GM21381 (cell line): ENCODE data around the gene FLYWCH1.

Experiments
- ATAC-seq: cut with Tn5 transposase; IDR thresholded peaks from one replicate; pipeline ENCODE4 v1.9.1; 2021; ENCODE audit warnings: mild to moderate bottlenecking, moderate library complexity; ENCODE audit not compliant: unreplicated experiment

FLYWCH1 gene

DNA sequence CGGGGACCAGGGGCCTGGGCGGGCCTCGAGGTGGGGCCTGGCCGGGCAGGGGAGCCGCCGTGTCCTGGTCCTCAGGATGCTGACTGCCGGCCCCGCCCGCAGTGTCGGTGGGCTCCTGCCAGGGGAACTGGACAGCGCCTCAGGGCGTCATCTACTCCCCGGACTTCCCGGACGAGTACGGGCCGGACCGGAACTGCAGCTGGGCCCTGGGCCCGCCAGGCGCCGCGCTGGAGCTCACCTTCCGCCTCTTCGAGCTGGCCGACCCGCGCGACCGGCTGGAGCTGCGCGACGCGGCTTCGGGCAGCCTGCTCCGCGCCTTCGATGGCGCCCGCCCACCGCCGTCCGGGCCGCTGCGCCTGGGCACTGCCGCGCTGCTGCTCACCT is 55.1 kb downstream of the FLYWCH1 start:
- no peak for ATAC-seq

- no peak for ATAC-seq
These were observed 55.5 kb downstream of the FLYWCH1 start for GRCh38 chr16:2967211-2967631.

- no peak for ATAC-seq
These were observed 56.0 kb downstream of the FLYWCH1 start for GRCh38 chr16:2967721-2968161.

DNA sequence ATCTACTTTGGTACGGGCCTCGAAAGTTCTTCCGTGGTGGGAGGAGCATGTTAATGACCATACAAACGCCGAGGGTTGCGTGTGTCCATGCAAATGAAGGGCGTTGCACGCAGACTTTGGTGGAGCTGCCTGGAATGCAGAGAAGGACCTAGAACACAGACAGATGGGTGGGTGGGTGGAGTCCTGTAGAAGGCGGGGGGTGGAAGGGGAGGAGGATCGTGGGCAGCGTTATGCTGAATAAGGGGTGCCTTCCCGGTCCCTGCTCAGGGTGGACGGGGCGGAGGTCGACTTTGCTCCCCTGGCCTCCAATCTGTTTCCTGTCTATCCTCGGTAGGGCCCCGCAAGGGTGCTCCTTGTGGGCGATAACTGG is 56.6 kb downstream of the FLYWCH1 start:
- no peak for ATAC-seq

DNA sequence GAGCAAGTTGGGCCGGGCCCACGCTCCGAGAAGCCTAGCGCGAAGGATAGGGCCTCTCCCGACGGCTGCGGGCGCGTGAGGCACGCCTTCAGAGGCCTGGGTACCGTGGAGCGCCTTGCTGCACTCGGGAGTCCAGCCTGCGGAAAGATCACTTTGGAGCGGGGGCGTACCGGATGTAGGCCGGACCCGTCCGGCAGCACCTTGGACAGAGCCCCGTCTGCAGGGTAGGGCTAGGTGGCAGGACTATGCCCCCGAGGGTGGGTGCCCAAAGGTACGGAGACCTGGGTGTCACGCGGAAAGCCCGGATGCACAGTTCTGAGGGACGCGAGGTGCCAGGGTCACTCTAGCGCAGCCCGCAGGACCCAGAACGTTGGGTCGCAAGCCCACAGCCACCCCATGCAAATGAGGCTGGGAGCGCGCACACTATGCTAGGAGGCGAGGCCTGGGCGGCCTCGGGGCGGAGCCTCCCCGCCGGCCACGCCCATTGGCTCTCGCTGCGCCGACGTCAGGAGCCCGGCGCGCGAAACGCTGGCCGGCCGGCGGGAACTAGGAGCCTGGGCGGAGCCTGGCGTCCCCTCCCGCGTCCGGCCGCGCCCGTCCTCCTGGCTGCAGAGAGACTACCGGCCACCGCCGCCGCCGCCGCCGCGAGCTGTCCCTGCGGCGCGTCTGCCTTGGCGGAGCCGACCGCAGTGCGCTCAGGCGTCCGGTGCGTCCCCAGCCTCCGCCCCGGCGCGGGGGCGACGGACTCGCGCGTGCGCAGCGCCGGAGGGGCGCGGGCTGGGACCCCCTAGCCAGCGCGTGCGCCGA is 57.2 kb downstream of the FLYWCH1 start, which contains the start of gene PAQR4:
PAQR4 (plus strand) TSS at position 611 of the 807 bp plus-strand sequence. CDS start 327 bp downstream, outside the sequence.
- ATAC-seq, result peak; percentile 76

DNA sequence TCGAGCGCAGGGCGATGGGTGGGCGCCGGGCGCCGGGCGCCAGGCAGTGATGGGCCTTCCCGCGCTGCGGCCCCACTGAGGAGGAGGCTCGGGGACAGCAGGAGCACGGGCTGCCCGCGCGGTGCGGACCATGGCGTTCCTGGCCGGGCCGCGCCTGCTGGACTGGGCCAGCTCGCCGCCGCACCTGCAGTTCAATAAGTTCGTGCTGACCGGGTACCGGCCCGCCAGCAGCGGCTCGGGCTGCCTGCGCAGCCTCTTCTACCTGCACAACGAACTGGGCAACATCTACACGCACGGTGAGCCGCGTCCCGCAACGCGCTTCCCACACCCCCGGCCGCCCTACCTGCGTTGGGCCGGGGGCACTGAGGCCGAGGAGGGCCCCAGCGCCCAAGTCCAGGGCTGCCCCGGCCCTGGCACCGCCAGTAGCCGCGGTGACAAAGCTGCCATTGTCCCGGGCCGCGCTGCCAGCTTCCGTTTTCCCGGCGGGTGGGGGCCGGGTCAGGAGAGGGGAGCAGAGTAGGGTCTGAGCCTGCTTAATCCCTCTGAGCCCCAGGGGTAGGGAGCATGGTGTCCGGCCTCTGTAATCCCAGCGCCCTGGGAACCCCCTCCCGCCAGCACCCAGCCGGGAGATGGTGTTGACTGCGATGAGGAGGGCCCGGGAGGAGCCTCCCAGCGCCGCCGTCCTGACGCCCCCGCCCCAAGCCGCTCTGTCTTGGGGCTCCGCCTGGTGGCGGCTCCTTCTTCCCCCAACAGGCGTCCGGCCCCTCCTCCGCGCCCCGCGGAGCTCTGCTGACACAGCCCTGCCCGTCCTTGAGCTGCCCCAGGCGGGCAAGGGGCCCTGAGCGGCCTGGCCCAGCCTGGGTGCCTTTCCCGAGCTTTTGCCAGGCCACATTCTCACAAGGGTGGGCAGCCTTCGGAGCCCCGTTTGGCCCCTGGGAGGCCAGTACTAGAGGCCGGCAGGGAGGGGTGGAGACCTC is 58.1 kb downstream of the FLYWCH1 start:
- peak; percentile 15 for ATAC-seq

GRCh38 chr16:2970563-2970962 is 58.8 kb downstream of the FLYWCH1 start:
- ATAC-seq, result no peak

- no peak for ATAC-seq
These were observed 59.6 kb downstream of the FLYWCH1 start for GRCh38 chr16:2971134-2971984.

DNA sequence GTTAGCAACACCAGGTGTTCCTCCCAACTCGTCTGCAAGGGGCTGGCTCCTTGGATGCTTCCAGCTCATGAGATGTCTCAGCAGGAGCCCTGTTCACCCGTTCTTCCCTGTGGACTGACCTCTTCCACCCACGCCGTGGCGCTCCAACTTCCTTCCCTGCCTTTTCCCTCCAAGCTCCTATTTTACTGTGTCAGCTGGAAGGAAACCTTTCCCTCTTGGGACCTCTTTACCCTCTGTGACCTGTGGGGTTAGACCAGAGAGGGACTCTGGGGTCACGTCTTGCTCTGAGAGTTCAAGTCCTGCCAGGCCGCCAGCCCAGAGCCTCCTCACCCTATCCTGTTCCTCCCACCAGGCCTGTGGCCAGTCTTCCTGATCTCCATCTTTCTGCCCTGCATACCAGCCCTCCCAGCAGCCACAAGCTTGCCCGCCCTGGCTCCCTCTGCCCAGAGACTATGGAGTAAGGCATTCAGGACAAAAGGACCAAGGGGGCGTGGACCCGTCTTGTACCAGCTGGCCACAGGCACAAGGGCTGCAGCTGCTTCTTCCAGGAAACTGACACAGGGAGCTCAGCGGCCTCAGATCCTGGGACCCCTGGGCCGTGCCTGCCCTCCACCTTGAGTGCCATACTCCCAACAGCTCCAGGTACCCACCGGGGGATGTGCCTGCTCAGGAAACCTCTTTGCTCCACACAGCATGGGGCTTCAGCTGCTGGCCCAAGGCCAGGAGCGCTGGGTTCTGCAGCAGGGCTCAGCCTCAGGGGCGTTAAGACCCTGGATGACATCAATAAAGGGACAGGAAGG is 60.5 kb downstream of the FLYWCH1 start:
- no peak for ATAC-seq

- ATAC-seq, result no peak
These were observed 61.4 kb downstream of the FLYWCH1 start for GRCh38 chr16:2973093-2973492.

DNA sequence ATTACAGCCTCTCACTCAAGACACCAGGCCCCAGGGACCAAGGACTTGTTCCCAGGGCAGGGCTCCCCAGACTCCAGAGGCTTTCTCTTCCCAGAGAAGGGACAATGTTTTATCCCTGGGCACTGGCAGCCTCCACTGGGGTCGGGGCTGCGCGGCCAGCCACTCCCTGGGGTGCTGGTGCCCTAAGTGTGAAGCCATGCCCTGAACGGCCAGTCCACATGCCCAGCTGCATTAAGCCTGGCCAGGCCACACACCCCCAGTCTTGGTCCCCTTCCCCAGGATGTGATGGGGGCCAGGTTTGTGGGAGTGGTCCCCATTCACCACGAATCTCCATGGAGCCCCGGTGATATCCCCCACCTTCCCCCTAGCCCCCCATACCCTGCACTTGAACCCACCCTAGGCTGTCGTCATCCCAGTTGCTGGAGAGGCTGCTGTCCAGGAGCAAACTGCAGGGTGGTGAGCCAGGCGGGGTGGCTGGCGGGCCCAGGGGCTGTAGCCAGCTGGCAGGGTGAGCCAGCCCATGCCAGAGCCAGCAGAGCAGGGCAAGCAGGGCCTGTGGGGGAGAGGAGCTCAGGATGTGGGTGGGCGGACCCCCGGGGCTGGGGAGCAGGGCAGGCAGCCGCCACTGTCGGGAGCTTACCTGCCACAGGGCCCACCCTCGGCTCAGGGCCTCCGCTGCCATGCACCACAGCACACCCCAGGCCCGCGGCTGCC is 62.0 kb downstream of the FLYWCH1 start:
- ATAC-seq, result no peak

- no peak for ATAC-seq
These were observed 62.8 kb downstream of the FLYWCH1 start for GRCh38 chr16:2974319-2975056.

DNA sequence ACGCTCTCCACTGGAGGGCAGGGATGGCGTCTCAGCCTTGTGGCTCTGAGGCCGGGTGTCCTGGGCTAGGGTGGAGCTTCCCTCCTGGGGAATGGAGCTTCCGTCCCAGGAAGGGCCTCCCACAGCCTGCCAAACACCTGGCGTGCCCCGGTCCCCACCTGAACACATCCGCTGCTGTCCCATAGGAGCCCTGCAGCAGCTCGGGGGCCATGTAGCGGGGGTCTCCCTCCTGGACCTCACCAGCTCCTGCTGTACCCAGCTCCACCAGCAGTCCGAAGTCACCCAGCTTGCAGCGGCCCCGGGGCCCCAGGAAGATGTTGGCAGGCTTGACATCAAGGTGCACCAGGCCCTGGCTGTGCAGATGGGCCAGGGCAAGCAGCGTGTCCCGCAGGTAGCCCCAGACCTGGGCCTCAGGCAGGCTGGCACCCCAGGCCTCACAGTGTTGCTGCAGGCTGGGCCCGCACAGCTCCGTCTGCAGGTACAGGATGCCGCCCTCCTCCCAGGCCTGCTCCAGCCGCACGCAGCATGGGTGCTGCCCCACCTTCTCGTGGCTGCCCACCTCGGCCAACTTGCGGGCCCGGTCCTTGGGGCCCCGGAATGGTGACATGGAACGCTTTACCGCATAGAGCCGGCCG is 63.5 kb downstream of the FLYWCH1 start:
- ATAC-seq, result no peak

- ATAC-seq, result no peak
These were observed 64.5 kb downstream of the FLYWCH1 start for GRCh38 chr16:2976201-2976600.

DNA sequence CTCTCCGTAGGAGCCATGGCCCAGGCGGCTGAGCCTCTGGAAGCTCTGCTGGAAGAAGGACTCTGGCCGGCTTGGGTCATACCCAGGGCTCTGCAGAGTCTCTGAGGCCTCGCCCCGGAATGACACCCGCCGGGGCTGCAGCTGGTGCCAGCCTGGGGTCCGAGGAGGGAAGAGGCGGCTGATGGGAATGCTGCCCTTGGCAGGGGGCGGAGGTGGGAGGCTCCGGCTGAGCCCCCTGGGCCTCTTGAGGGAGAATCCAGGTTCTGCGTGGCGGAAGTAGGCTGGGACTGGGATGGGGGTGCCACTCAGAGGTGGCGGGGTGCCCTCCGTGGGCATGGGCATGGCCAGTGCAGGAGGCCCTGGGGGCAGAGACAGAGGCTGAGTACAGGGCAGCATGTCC is 64.9 kb downstream of the FLYWCH1 start:
- ATAC-seq, result no peak

- ATAC-seq, result no peak
These were observed 65.7 kb downstream of the FLYWCH1 start for GRCh38 chr16:2977440-2977839.

GRCh38 chr16:2979669-2980226 is 68.0 kb downstream of the FLYWCH1 start:
- ATAC-seq, result peak; percentile 15
